Measurements from ENCODE around the gene UVRAG. TPM values are rescaled to one million over a fixed set of nuclear protein-coding genes. Genes with fewer than 3 reads are reported as not detected.
A peak's percentile ranks its signal among the peaks of the same experiment; 100 is the strongest.

UVRAG gene
- total RNA-seq, 1 experiment from 2014 or later = 14.0 TPM

DNA sequence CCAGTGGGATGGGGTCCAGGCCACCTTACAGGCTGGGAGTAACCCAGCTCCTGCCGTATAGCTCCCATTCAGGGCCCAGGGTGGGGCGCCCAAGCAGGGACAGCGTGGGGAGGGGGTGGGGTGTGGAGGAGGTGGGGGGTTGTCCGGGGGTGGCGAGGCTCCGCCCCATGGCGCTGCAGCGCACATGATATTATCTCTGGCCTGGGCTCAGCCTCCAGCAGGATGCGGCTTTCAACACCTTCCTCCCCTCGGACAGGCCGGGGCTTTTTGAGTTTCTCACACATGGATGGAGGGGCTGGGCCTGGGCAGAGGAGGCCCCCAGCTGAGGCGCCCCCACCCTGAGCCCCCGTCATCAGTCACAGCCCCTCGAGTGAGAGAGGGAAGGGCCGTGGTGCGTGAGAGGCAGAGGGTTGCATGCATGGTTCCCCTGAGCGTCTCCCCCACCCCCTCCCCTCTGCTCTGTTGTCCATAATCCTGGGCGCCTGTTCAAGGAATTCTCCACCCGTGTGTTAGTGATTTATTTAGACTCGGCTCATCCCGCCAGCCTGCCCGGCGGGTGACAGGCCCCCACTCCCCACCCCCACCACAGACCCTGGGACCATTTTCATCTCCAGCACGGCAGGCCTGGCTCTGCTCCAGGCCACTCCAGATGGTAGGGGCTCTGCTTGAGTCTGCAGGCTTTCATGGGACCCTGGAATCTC lies 346.4 kb downstream of the UVRAG start:
- DNase-seq (ENCODE audit: low read depth) = no peak

DNA sequence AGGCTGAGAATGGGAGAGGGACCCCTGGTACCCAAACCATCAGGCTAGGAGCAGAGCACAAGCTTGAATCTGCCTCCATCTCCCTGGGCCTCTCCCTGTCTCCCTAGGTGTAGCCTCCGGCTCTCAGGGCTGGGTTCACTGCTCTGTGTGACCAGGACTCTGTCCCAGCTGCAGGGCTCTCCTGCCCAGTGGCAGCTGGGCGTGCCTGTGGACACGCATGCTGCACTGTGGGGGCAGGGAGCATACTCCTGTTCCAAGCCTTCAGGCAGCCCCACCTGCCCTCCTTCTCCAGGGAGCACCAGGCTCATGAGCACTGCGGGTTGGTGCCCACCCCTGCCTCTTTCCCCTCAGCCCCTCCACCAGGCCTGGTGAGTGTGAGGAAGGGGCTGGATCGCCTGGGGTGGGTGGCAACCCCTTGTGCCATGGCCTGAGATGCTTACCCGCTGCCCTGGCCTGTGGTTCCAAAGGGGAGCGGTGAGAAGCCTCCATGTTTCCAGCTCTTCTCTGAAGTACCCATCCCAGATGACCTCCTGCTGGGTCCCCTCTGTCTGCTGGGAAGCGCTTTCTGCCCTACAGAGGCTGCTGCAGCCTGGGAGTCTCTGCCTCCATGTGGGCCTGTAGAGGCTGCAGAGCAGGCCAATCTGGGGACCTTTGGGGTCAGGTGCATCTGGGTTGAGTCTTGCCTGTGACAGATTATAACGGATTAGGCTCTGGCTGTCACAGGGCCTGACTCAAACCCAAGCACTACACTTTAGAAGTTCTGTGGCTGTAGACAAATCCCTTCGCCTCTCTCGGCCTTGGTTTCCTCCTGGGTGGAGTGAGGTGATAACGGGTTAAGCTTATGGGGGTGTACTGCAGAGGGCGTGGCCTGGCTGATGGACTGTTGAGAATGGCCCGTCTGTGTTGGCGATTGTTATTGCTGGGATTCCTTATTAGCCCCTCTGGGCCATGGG lies 347.6 kb downstream of the UVRAG start:
- DNase-seq (ENCODE audit: low read depth) = no peak

DNA sequence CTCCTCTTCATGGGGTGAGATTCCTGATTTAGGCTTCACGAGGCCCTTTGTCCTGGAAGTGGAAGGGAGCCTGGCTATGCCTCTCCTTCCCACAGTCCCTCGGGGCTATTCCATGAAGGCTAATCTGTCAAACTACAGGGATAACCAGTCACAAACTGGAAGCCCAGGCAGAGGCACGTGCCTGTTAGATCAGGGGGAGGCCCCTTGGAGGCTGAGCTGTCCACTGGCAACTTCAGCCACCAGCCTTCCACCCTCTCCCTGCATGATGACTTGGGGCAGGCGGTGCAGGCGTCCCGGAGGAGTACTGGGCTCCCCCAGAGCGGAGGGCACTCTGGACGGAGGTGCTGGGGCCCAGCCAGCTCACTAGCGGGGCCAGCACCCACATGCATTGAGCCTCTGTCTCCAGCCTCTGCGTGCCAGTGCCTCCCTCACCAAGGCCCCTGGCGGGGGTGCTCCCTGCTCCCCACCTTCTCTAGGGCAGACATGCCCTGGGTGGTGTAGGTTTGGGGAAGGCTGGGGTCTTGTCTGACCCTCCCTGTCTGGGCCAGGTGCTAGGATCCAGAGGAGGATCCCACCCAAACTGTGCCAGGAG lies 348.4 kb downstream of the UVRAG start:
- no peak for DNase-seq (ENCODE audit: low read depth)

DNA sequence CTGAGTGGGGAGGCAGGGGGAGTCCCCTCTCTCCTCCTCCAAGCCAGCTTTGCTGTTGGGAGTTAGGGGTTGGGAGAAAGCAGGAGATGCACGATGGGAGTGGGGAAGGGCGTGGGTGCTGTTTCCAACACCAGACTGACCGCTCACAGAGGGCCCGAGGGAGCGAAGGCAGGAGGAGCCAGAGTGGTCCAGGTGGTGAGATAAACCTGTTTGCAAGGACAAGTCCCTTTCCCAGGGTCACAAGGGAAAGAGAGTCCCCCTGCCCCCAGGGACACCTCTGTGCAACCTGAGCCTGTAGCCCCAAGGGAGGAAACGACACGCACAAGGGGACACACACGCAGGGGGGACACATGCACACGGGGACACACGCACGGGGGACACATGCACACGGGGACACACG lies 349.1 kb downstream of the UVRAG start:
- no peak for DNase-seq (ENCODE audit: low read depth)

DNA sequence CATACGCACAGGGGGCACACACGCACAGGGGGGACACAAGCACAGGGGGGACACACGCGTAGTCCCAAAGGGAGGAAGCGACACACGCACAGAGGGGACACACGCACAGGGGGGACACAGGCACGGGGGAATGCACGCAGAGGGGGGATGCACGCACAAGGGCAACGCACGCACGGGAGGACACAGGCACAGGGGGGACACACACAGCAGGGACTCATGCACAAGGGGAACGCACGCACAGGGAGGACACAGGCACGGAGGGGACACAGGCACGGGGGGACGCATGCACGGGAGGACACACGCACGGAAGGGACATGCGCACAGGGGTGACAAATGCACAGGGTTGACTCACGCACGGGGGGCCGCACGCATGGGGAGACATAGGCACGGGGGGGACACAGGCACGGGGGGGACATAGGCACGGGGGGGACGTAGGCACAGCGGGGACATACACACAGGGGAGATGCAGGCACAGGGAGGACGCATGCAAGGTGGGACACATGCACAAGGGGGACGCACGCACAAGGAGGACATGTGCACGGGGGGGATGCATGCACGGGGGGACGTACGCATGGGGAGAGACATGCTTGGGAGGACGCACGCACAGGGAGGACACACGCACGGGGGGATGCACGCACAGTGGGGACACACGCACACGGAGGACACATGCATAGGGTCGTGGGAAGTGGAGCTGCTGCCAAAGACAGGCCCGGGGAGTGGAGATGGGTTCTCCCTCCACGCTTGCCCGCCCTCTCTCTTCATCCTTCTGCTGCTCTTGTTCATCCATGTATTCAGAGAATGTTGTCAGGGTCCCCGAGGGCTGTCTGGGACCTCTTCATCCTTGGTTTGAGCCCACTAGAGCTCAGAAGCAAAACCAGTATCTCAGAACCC lies 350.1 kb downstream of the UVRAG start:
- DNase-seq (ENCODE audit: low read depth) = no peak

DNA sequence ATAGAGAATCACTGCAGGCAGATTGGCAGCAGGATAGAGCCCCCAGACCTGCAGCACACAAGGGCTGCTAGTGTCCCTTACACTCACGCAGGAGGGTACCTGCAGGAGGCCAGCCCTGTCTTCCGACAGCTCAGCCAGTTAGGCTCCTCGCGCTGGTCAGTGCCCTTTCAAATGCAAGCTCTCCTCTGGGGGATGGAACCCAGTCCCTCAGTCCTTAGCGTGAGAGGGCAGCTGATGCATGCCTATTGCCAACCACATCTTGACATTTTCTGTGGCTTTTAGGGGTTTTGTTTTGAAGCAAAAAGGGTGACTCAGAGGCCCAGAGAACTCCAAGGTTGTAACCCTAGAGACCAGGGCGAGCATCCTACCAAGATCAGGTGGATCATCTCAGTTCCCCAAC lies 351.3 kb downstream of the UVRAG start:
- peak; percentile 33 for DNase-seq (ENCODE audit: low read depth)

DNA sequence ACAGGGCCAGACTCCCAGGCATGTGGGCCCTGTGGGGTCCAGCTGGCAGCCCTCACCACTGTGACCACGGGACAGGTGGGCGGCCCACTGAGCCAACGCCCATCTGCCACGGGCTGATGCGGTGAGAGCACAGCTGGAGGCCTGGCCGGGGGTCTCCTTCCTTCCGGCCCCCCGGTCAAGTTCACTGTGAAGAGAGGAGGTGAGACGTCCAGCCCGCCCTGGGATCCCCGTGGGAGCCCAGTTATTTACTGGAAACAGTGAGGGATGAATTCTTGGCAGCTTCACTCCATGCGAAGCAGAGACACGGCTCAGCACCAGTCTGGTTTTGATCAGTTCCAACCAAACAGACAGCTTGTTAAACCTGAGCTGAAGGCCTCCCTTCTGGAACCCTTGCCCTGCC lies 352.6 kb downstream of the UVRAG start:
- DNase-seq (ENCODE audit: low read depth) = no peak

DNA sequence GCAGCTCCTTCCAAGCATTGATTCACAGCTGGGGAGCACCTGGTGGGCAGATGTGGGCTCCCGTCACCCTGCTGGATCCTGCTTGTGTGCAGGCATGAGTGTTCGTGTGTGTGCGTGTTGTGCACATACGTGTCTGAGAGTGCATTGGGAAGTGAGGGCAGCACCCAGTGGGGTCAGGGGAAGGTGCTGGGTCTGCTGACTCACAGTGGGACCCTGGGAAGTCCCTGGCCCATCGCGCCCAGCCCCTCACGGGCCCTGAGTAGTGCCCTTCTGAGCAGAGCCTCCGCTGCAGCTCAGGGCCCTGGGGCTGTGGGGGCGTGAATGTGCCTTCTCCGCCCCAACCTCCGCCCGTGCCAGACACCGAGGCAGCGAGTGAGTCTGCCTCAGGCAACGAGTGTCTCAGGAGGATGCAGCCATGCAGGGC lies 354.5 kb downstream of the UVRAG start:
- DNase-seq (ENCODE audit: low read depth) = no peak

DNA sequence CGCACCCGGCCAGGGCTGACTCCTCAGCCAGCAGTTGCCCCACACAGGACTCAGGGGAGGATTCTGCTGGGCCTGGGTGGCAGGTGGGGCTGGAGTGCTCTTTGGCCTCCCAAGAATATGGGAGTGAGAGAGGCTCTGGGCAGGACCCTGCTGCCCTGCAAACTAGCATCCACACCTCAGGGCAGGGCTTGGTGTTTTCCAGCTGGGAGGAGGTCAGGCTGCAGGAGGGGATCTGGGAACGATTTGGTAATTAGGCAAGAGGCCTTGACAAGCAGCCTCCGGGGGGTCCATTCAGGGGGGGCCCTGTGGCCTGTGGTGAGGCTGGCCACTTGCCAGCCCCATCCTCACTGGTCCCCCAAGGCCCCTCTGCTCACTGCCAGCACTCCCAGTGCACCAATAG lies 355.5 kb downstream of the UVRAG start:
- DNase-seq (ENCODE audit: low read depth) = no peak

DNA sequence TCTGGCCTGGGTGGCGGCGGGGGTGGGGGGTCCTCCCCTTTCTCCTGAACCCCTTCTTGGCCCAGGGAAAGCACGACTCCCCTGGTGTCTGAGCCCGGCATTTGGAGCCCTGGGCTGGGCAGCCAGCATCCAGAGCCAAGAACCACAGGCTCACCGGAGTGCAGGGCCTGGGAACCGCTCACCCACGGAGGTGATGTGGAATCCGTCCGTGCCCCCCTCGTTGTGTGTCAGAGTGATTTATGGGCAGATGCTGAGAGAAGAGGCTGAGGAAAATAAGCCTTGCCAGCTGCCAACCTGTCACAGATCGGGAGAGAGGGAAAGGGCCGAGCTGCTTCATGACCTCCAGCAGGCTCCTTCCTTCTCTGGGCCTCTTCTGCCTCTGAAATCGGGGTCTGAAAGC lies 357.6 kb downstream of the UVRAG start:
- no peak for DNase-seq (ENCODE audit: low read depth)

DNA sequence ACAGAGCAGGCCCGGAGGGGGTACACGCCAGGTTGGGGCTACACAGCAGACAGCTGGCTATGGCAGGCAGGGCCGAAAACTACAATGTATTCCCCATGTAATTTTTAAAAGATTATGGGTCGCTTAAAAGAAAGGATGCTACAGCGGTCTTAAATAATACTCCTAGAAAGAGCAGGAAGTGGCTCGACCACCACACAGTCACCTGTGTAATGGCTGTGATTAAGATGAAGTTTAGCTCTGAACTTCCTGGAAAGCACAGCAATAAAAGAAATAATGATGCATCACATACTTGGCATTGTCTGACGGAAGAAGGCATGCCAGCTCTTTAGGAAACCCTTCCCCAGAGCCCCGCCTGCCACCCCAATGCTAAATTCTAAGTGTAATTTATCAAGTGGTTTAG lies 358.7 kb downstream of the UVRAG start:
- DNase-seq (ENCODE audit: low read depth) = peak; percentile 34

DNA sequence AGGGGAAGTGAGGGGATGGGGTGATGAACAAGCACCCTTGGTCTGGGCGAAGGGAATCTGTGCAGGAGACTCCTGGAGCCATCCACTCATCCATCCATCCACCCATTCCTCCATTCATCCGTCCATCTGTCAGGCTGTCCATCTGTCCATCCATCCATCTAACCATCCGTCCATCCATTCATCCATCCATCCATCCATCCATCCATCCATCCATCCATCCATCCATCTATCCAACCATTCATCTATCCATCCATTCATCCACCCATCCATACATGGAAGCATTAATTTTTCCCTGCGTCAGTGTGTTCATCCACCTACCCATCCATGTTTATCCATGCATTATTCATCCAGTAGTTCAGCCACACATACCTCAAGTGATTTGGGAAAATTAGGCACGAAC lies 359.3 kb downstream of the UVRAG start:
- DNase-seq (ENCODE audit: low read depth) = no peak

DNA sequence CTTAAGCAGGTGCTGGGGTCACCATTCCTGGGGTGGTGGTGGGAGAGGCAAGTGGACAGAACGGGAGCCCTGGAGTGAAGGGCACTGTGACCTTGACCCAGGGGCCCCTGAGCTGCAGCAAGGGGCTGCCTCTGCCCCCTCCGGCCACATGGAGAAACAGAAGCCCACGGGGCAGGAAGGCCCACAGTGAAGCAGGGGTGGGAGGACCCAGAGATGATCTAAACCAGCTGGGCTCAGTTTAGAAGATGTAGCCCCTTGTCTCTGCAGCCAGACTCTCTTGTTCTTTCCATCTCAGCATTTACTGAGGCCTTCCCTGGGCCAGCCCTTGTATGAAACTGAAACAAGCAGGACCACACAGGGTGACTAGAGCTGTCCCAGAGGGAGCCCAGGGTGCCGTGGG lies 360.8 kb downstream of the UVRAG start:
- DNase-seq (ENCODE audit: low read depth) = no peak

DNA sequence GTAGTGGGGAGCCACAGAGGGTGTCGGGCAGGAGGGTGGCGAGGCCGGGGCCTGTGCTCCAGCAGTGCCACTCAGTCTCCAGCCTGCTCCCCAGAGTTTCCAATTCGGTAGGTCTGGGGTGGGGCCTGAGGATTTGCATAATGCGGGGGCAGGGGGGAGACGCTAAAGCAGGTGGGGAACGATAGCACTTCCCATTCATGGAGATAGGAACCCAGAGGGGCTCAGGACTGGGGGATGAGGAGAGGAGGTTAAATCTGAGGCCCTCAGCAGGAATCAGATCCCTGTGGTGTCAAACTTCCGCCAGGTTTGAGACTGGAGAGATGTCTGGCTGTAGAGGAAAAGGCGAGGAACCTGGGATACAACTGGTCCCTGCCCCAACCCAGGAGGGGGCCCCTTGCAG lies 361.5 kb downstream of the UVRAG start:
- no peak for DNase-seq (ENCODE audit: low read depth)

DNA sequence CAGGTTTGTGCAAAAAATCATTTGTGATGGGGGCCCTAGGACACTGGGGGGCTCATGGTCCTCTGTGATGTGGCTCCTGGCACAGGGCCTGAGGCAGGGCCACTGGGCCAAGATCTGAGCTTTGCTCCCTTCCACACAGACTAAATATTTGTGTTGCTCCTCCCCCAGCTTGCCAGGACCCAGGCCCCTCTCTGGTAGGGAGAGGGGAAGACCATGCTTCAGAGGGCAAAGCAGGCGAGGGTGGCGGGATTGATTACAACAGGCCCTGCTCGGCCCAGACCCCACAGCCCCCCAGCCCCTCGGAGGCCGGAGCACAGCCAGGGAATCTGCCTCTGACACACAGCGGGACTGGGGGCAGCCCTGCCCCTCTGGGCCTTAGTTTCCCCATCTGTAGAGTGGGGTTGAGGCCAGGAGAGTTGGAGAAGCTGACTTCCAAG lies 362.3 kb downstream of the UVRAG start:
- no peak for DNase-seq (ENCODE audit: low read depth)

DNA sequence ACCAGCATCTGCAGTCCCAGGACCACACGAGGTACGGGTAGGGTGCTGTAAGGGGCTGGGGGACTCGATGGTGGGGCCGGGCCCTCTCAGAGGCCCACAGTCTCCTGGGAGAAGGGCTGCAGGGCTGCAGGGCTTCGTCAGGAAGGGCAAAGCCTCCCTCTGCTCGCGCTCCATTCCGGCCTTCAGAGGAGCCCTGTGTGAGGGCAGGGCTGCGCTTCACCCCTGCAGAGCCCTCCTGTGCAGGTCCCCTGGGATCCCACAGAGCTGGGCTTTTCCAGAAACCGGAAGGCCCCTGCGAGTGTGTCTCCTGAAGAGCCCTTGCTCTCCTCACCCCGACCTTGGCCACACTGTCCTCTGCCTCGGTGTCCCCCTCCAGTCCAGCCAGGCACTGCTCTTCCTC lies 364.1 kb downstream of the UVRAG start:
- no peak for DNase-seq (ENCODE audit: low read depth)

DNA sequence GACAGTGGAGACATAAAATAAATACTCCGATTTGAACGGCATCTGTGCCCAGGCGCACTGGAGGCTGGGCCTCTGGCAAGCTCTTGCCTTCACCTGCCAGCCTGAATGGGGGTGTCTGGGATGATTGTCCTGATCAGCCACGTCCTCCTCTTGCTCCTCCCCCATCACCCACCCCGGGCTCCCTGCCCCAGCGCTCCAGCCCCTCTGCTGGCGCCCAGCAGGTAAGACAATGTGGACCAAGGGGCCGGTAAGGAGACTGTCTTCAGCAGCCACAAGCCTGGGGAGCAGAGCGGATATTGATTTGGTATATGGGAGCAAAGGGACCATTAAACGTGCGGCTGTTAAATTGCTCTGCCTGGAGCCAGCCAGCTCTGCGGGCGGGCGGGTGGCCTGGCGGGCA lies 366.4 kb downstream of the UVRAG start:
- DNase-seq (ENCODE audit: low read depth) = no peak

DNA sequence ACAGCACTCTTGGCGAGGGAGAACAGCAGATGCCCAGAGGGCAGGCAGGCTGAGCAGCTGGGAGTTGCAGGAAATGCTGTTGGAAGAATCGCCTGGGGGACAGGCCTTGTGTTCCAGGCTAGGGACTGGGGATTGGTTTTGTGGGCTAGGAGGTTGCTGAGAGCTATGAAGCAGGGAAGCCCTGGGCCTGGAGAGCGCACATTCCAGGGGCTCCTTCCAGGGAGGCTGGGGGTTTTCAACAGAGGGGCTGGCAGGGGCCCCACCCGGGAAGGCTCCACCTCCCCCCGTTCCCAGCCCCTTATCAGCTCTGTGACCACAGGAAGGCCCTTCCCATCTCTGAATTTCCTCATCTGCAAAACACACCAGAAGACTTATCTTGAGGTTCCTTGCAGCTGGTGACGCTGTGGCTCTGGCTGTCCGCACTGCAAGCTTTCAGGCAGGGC lies 369.6 kb downstream of the UVRAG start:
- DNase-seq (ENCODE audit: low read depth) = no peak

DNA sequence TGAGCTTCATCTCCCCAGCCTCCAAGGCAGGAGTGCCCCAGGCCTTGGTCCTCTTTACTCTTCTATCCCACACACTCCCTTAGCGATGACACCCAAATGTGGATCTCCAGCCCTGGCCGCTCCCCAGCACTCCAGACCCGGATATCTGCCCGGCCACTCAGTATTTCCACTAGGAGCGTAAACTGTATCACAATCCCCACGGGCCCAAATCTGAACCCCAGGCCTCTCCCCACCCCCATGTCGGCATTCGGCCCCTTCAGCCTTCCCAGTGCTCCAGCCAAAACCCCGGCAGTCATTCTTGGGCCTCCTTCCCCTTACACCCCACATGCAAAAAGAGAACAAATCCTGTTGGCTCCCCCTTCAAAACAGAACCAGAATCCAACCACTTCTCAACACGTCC lies 370.5 kb downstream of the UVRAG start:
- DNase-seq (ENCODE audit: low read depth) = no peak

DNA sequence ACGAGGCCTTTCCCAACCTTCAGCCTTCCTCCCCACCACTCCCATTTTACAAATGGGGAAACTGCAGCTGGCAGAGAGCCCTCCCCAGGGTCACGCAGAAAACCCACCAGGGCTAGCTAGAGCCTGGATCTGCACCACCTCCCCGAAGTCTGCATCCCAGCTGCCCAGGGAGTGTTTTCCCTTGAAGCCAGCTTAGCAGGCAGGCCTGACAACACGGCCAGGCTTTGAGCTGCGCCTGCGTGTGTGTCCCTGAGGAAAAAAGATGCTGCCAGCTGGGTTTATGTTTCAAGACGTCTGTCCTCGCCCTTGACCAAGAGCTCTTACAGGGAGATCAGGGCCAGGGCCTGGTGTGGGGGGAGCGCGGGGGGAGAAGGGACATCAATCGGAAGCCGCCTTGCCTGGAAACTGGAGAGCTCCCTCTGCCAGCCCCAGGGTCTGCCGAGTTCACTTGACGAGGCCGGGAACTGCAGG lies 371.0 kb downstream of the UVRAG start:
- DNase-seq (ENCODE audit: low read depth) = no peak

DNA sequence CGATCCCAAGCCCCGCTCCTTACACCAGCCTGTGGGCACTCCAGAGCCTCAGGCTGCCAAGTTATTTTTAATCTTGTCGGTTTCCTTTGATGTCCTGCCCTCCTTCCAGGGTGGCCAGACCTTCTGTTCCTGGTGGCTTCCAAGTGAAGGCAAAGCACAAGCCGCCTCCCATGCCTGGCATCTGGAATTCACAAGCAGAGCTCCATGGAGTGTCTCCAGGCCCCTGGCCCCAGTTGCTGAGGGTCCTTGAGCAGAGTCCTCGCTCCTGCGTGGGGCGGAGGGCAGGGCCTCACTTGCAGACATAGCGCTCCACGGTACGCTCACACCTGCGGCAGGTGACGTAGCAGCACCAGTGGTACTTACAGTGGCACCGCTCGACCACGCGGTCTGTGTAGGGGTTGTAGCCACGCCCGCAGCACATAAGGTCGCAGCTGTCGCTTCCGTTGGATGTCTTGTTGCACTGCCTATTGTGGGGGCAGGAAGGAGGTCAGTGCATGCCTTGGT lies 371.8 kb downstream of the UVRAG start:
- DNase-seq (ENCODE audit: low read depth) = no peak
